PC-3 (cell line): ENCODE data around the gene HDAC8.

ENCODE experiments used
- CTCF ChIP-seq: fragments of 300-600 bp; sonication (generic); conservative IDR thresholded peaks from 2 replicates; pipeline ENCODE4 v1.5.1; 2017; ENCODE audit warnings: antibody characterized with exemption, low read depth, mild to moderate bottlenecking, low read length
- EZH2 ChIP-seq: fragments of 300-600 bp; sonication (generic); IDR thresholded peaks from one replicate; pipeline ENCODE4 v1.6.1; 2017; ENCODE audit warnings: antibody characterized with exemption, mild to moderate bottlenecking, low read length; ENCODE audit not compliant: unreplicated experiment
- EZH2phosphoT487 ChIP-seq: fragments of 300-600 bp; sonication (generic); IDR thresholded peaks from 2 replicates; pipeline ENCODE4 v1.6.1; 2018; ENCODE audit warnings: mild to moderate bottlenecking, antibody characterized with exemption, low read length, borderline replicate concordance

- TF ChIP-seq CTCF (no peak), EZH2 (no peak), EZH2phosphoT487 (no peak)
These were observed 45.8 kb downstream of the HDAC8 start for GRCh38 chrX:72526534-72527508.
